Measurements from ENCODE around the gene OPTC. TPM values are rescaled to one million over a fixed set of nuclear protein-coding genes. Genes with fewer than 3 reads are reported as not detected.

Gene OPTC
- total and polyA plus RNA-seq, 10 donors: not detected

DNA sequence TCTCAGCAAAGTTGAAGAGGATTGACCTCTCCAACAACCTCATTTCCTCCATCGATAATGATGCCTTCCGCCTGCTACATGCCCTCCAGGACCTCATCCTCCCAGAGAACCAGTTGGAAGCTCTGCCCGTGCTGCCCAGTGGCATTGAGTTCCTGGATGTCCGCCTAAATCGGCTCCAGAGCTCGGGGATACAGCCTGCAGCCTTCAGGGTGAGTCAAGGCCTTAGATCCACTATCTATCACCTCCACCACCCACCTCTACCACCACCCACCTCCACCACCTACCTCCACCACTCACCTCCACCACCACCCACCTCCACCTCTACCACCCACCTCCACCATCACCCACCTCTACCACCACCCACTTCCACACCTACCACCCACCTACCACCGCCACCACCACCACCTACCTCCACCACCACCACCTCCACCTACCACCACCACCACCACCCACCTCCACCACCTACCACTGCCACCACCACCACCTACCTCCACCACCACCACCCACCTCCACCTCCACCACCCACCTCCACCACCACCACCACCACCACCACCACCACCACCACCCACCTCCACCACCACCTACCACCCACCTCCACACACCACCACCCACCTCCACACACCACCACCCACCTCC, 5.8 kb downstream of the OPTC start:
- intact Hi-C loops (cut with DNase I; ENCODE audit: low total_unique reads): no loop called here
- Histone ChIP-seq H3K27ac (no peak overlapping the region), H3K9me3 (no peaks in the 10 kb centered on the region), H3K4me3 (no peak overlapping the region), H3K27me3 (replicated peaks in 1 of 7) (peaks cover 0 to 47% (median 0%) of the 10 kb centered on the region in 7 donors), H3K36me3 (no peaks in the 10 kb centered on the region), H3K4me1 (peaks cover 0 to 13% (median 4%) of the 10 kb centered on the region in 6 donors)
- DNase-seq: no peak
- TF ChIP-seq POLR2A (IDR thresholded peaks at IDR 0.05) (no peak), POLR2AphosphoS5 (IDR thresholded peaks at IDR 0.05) (peak in 2 of 3 donors; percentile 42 to 76)
- TF ChIP-seq, protein P1, sequence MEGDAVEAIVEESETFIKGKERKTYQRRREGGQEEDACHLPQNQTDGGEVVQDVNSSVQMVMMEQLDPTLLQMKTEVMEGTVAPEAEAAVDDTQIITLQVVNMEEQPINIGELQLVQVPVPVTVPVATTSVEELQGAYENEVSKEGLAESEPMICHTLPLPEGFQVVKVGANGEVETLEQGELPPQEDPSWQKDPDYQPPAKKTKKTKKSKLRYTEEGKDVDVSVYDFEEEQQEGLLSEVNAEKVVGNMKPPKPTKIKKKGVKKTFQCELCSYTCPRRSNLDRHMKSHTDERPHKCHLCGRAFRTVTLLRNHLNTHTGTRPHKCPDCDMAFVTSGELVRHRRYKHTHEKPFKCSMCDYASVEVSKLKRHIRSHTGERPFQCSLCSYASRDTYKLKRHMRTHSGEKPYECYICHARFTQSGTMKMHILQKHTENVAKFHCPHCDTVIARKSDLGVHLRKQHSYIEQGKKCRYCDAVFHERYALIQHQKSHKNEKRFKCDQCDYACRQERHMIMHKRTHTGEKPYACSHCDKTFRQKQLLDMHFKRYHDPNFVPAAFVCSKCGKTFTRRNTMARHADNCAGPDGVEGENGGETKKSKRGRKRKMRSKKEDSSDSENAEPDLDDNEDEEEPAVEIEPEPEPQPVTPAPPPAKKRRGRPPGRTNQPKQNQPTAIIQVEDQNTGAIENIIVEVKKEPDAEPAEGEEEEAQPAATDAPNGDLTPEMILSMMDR (IDR thresholded peaks at IDR 0.05 in 8 of 11, conservative IDR thresholded peaks at IDR 0.05 in 3 of 11): no peak
- 67 to 87% (median 74%) methylated on average over 6 to 7 of the region's 7 CpGs for WGBS, 5 donors

DNA sequence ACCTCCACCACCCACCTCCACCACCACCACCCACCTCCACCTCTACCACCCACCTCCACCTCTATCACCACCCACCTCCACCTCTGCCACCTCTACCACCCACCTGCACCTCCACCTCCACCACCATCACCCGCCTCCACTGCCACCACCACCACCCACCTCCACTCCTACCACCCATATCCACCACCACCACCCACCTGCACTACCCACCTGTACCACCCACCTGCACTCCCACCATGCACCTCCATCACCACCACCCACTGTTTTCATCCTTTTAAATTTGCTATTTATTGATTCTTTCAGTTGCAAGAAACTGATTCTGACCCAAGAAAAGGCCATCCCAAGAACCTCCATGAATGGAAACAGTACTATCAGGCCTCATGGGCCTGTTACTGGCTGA, 6.3 kb downstream of the OPTC start:
- H3K4me3 ChIP-seq: no peak overlapping the region
- H3K27me3 ChIP-seq (replicated peaks in 1 of 7): peaks cover 0 to 44% (median 0%) of the 10 kb centered on the region in 7 donors
- H3K4me1 ChIP-seq: peaks cover 0 to 17% (median 6%) of the 10 kb centered on the region in 6 donors
- WGBS, 5 donors: 83 to 100% (median 96%) methylated on average over 1 of the region's 1 CpG
- H3K9me3 ChIP-seq: no peaks in the 10 kb centered on the region
- no peaks in the 10 kb centered on the region for H3K36me3 ChIP-seq
- DNase-seq: no peak
- TF ChIP-seq, protein P1 (IDR thresholded peaks at IDR 0.05 in 8 of 11, conservative IDR thresholded peaks at IDR 0.05 in 3 of 11): no peak
- TF ChIP-seq POLR2AphosphoS5 (IDR thresholded peaks at IDR 0.05) (no peak), POLR2A (IDR thresholded peaks at IDR 0.05) (no peak)
- intact Hi-C loops (cut with DNase I; ENCODE audit: low total_unique reads): no loop called here
- no peak overlapping the region for H3K27ac ChIP-seq

DNA sequence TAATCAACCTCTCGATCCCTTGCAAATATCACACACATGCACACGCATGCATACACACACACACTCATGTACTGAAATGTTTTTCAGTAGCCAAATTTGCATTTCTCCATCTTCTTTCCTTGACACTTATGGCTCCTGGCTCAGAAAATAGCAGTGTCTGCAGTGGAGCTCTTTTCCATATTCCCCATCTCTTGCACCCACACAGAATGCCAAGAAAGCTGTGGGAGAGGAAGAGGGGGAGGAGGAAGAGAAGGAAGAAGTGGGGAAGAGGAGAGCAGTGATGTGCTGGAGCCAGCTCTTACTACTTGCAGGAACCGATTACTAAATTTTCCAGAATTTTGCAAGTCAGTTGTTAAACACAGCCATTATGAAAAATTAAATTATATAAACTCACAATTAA, 9.9 kb downstream of the OPTC start:
- TF ChIP-seq POLR2A (IDR thresholded peaks at IDR 0.05) (no peak), POLR2AphosphoS5 (IDR thresholded peaks at IDR 0.05) (no peak)
- TF ChIP-seq, protein P1 (IDR thresholded peaks at IDR 0.05 in 8 of 11, conservative IDR thresholded peaks at IDR 0.05 in 3 of 11): no peak
- no peaks in the 10 kb centered on the region for H3K36me3 ChIP-seq
- H3K4me1 ChIP-seq: peaks cover 3 to 36% (median 20%) of the 10 kb centered on the region in 6 donors
- no peak for DNase-seq
- no peak overlapping the region for H3K27ac ChIP-seq
- H3K9me3 ChIP-seq: no peaks in the 10 kb centered on the region
- no peak overlapping the region for H3K4me3 ChIP-seq
- 75 to 86% (median 80%) methylated on average over 3 of the region's 3 CpGs for WGBS, 5 donors
- H3K27me3 ChIP-seq (replicated peaks in 1 of 7): peaks cover 0 to 22% (median 0%) of the 10 kb centered on the region in 7 donors
- intact Hi-C loops (cut with DNase I; ENCODE audit: low total_unique reads): loop anchor here (2.0 kb wide), 1 partner anchor 197 kb away; no protein-coding TSS in a partner anchor

DNA sequence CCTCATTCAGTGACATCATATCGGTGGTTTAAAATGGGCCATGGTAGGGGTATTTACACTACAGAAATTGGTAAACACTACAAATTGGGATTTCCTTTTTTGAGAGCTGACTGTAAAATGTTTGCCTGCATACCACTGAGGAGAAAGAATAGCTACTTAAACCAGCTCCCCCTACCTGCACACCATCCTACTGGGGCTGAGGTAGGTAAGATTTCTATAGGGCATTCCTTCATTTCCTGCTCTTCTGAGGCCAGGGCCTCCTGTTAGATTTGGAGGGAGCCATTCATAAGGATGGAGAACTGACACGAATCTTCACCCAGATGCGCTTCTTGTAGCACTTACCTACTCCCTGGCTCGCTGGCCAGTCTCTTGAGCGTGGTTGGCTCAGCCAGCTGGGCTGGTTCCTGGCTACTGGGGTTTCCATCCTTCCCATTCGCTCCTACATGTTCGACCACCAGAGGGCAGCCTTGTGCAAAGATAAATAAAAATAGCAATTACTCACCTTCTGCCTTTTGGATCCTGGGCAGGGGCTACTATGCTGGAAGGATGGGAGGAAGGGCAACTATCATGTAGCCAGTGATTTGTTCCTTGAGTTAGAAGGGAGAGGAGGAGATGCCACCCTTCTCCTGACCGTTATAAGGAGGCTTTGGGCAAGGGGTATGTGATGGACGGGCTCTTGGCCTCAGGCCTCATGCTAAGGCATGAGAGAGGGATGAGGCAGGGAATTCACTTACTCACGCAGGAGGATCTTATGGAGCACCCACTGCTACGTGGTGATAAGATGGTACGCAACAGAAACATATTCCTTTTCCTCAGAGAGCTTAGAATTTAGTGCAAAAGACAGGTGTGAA, 10.7 kb downstream of the OPTC start:
- Histone ChIP-seq H3K4me1 (peaks cover 3 to 29% (median 16%) of the 10 kb centered on the region in 6 donors), H3K4me3 (no peak overlapping the region), H3K9me3 (no peaks in the 10 kb centered on the region), H3K36me3 (no peaks in the 10 kb centered on the region), H3K27me3 (replicated peaks in 1 of 7) (peaks cover 0 to 22% (median 0%) of the 10 kb centered on the region in 7 donors), H3K27ac (no peak overlapping the region)
- TF ChIP-seq POLR2AphosphoS5 (IDR thresholded peaks at IDR 0.05) (no peak), POLR2A (IDR thresholded peaks at IDR 0.05) (no peak)
- TF ChIP-seq, protein P1 (IDR thresholded peaks at IDR 0.05 in 8 of 11, conservative IDR thresholded peaks at IDR 0.05 in 3 of 11): peak; percentile 76 to 95 (median 90)
- DNase-seq: peak; percentile 85
- intact Hi-C loops (cut with DNase I; ENCODE audit: low total_unique reads): loop anchor here (2.0 kb wide), 1 partner anchor 196 kb away; no protein-coding TSS in a partner anchor
- 37 to 46% (median 38%) methylated on average over 10 to 12 of the region's 12 CpGs for WGBS, 5 donors
